Pancreas (tissue), 10 donors: ENCODE data around the gene MROH2B. TPM values are rescaled to one million over a fixed set of nuclear protein-coding genes. Genes with fewer than 3 reads are reported as not detected.
"Not testable (repeated sequence)": the region's sequence is repeated elsewhere in the genome, so short reads cannot be mapped to it uniquely, and the experiment has no call there.

Experiments used
- ATAC-seq, 4 donors: fragments of 200-7000 bp; cut with Tn5 transposase; one replicate each; pipeline versions ENCODE4 v1.8.0 to v1.9.1; 2020; ENCODE audit warnings: mild to moderate bottlenecking in 4 of 4, moderate library complexity in 4 of 4
- DNase-seq, 6 donors: peaks; one replicate each; pipeline ENCODE4 v3.0.0-alpha.2; 2020
- FAIRE-seq: peaks from 2 replicates; lab custom pipeline; 2012; peaks lifted over from hg19 to GRCh38; lab: Jason Lieb, UNC
- H3K27ac ChIP-seq, 4 donors: fragments of 200-600 bp; sonication (generic); 1 replicate in 3 of 4; 2 replicates in 1 of 4; pipeline versions ENCODE4 v1.5.0 to v1.8.0; 2020
- H3K27me3 ChIP-seq, 4 donors: fragments of 200-600 bp; one replicate each; pipeline ENCODE4 v1.8.0; 2021
- H3K36me3 ChIP-seq, 3 donors: fragments of 200-600 bp; sonication (generic) in 1 of 3; one replicate each; pipeline versions ENCODE4 v1.5.0 to v1.8.0; 2020 to 2021
- H3K4me1 ChIP-seq, 3 donors: fragments of 200-600 bp; one replicate each; pipeline ENCODE4 v1.8.0; 2021
- H3K4me3 ChIP-seq, 4 donors: fragments of 200-600 bp; sonication (generic) in 2 of 4; one replicate each; pipeline versions ENCODE4 v1.5.0 to v1.8.0; 2020 to 2021
- H3K9me3 ChIP-seq, 4 donors: fragments of 200-600 bp; one replicate each; pipeline ENCODE4 v1.8.0; 2021
- WGBS, 2 donors: extraction: QIAGEN DNeasy Blood & Tissue Kit; methylation state at CpG; one replicate each; pipeline ENCODE4 v1.1.7; 2013; 5-methylcytosine and 5-hydroxymethylcytosine counted together
- intact Hi-C, 3 donors: fragments of 100-400 bp; cut with DNase I; formaldehyde crosslinking; loops; one replicate each; pipeline versions ENCODE4 v1.11.1 to v1.14.2; 2022
- polyA plus RNA-seq, 2 donors: library from polyadenylated mRNA; stranded (reverse); fragments of 200-250 nt; gene quantifications; one replicate each; pipeline ENCODE4 v1.2.3, GENCODE V29; 2013
- total RNA-seq, 6 donors: library from RNA; stranded (reverse); fragmentation: NEBNext Ultra II Directional in 4 of 6; extraction: Animal tissue kit (Norgen Biotek cat#: 25700) in 4 of 6; gene quantifications; one replicate each; pipeline versions ENCODE4 v1.2.1 to v1.2.4, GENCODE V29; 2021 to 2023
- TF ChIP-seq, protein P1 (sequence below), 4 donors: fragments of 200-600 bp; sonication (generic) in 3 of 4; IDR thresholded peaks; one replicate each; pipeline versions ENCODE4 v1.5.0 to v1.8.0; 2021; ENCODE audit warnings: antibody characterized with exemption in 4 of 4
- donor health status: healthy with polysubstance abuse.
- donor health status: DM: no; HTN: no; CAD: no; lungs with moderate emphysema.
- donor health status: DM: no; HTN: no; CAD: no.
- donor health status: control.
- donor health status: control.
- donor health status: Bipolar disorder and iron deficiency.
- donor health status: DM: yes; HTN: yes; CAD: no.
- donor health status: DM: no; HTN: no; CAD: no.
- donor health status: DM: no; HTN: no; CAD: no.
- donor health status: DM: yes; HTN: yes; CAD: no.

The MROH2B gene
- total and polyA plus RNA-seq, 8 donors = 0.03 TPM; not detected in 7

DNA sequence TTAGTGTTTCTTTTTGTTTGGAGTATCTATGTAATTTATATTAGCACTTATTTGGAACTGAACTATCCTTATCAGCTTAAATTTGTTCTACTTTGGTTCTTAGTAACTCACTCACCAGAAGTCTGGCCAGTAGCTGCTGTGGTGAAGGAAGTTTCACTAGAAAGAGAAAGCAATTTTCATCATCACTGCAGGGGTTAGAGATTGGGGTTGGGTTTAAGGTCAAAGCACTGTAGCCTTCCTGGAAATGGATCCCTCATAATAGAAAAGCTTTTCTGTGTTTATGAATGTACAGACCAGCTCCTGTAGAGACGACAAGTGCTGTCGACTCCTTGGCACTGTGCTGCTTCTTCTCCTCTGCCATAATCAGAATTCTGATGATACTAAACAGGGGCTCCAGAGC lies 22.2 kb downstream of the MROH2B start:
- Histone ChIP-seq H3K9me3 (no peaks in the 10 kb centered on the region), H3K4me3 (no peak overlapping the region), H3K4me1 (no peaks in the 10 kb centered on the region), H3K27me3 (no peaks in the 10 kb centered on the region), H3K27ac (no peak overlapping the region), H3K36me3 (no peaks in the 10 kb centered on the region)
- TF ChIP-seq, protein P1, sequence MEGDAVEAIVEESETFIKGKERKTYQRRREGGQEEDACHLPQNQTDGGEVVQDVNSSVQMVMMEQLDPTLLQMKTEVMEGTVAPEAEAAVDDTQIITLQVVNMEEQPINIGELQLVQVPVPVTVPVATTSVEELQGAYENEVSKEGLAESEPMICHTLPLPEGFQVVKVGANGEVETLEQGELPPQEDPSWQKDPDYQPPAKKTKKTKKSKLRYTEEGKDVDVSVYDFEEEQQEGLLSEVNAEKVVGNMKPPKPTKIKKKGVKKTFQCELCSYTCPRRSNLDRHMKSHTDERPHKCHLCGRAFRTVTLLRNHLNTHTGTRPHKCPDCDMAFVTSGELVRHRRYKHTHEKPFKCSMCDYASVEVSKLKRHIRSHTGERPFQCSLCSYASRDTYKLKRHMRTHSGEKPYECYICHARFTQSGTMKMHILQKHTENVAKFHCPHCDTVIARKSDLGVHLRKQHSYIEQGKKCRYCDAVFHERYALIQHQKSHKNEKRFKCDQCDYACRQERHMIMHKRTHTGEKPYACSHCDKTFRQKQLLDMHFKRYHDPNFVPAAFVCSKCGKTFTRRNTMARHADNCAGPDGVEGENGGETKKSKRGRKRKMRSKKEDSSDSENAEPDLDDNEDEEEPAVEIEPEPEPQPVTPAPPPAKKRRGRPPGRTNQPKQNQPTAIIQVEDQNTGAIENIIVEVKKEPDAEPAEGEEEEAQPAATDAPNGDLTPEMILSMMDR (IDR thresholded peaks at IDR 0.05) = no peak
- ATAC-seq (peak in 1 of 4 donors; percentile 47), DNase-seq (no peak), FAIRE-seq (no peak)
- intact Hi-C loops = no loop called here
- 28 to 34% methylated on average over 2 of the region's 2 CpGs for WGBS, 2 donors

- intact Hi-C loops = no loop called here
- Histone ChIP-seq H3K27ac (no peak overlapping the region), H3K27me3 (no peaks in the 10 kb centered on the region), H3K36me3 (no peaks in the 10 kb centered on the region), H3K4me1 (no peaks in the 10 kb centered on the region), H3K4me3 (no peak overlapping the region), H3K9me3 (no peaks in the 10 kb centered on the region)
- 24 to 39% methylated on average over 1 of the region's 1 CpG for WGBS, 2 donors
- FAIRE-seq (no peak), DNase-seq (no peak), ATAC-seq (no peak)
- TF ChIP-seq, protein P1 (IDR thresholded peaks at IDR 0.05) = no peak
Observed at GRCh38 chr5:41043109-41043747, 27.9 kb downstream of the MROH2B start.

GRCh38 chr5:41032973-41033372 lies 38.2 kb downstream of the MROH2B start:
- Histone ChIP-seq H3K36me3 (no peaks in the 10 kb centered on the region), H3K27me3 (no peaks in the 10 kb centered on the region), H3K4me3 (no peak overlapping the region), H3K27ac (no peak overlapping the region), H3K4me1 (no peaks in the 10 kb centered on the region), H3K9me3 (no peaks in the 10 kb centered on the region)
- ATAC-seq = no peak
- FAIRE-seq = no peak
- intact Hi-C loops = no loop called here
- no peak for DNase-seq
- TF ChIP-seq, protein P1 (IDR thresholded peaks at IDR 0.05) = no peak

DNA sequence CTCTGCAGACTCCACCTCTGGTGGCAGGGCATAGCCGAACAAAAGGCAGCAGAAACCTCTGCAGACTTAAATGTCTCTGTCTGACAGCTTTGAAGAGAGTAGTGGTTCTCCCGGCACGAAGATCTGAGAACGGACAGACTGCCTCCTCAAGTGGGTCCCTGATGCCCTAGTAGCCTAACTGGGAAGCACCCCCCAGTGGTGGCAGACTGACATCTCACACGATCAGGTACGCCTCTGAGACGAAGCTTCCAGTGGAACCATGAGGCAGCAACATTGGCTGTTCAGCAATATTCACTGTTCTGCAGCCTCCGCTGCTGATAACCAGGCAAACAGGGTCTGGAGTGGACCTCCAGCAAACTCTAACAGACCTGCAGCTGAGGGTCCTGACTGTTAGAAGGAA lies 48.5 kb downstream of the MROH2B start:
- H3K36me3 ChIP-seq, H3K27me3 ChIP-seq, intact Hi-C loops, H3K4me3 ChIP-seq, H3K4me1 ChIP-seq, H3K27ac ChIP-seq, H3K9me3 ChIP-seq, DNase-seq, ATAC-seq, FAIRE-seq: not testable (repeated sequence)
- WGBS, 2 donors = 91% methylated on average over 8 of the region's 8 CpGs

DNA sequence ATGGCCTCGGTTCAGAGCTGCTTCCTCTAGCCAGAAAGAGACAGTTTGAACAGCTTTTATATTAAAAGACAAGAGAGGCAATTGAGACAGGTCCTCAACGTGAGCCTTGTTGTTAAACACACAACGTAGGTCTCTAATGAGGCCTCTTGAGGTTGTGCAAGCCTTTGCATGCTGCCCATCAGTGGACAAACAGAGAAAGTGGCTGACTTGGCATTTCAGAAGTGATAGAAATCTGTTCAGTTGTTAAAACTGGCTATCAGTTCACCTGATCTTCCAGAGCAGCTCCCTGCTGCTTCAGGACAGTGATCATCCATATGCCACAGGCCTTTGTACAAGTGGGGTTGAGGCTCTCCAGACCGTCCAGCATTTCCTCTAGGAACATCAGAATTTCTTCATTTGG lies 58.8 kb downstream of the MROH2B start:
- no peak for ATAC-seq
- TF ChIP-seq, protein P1 (IDR thresholded peaks at IDR 0.05) = no peak
- intact Hi-C loops = no loop called here

More for the DNA sequence above, 58.8 kb downstream of the MROH2B start:
- no peaks in the 10 kb centered on the region for H3K4me1 ChIP-seq
- WGBS, 2 donors = 41 to 49% methylated on average over 4 of the region's 4 CpGs
- no peak overlapping the region for H3K27ac ChIP-seq
- DNase-seq = no peak
- no peak for FAIRE-seq
- H3K27me3 ChIP-seq = no peaks in the 10 kb centered on the region
- no peaks in the 10 kb centered on the region for H3K36me3 ChIP-seq
- no peak overlapping the region for H3K4me3 ChIP-seq
- H3K9me3 ChIP-seq = no peaks in the 10 kb centered on the region
